ENCODE measurements around the gene XRCC5. TPM values are rescaled to one million over a fixed set of nuclear protein-coding genes. Genes with fewer than 3 reads are reported as not detected.

The XRCC5 gene
- total and polyA plus RNA-seq, 2 donors (not counting 1 experiment from before 2014, with no cell fraction given): 45.5 to 198 TPM

- Histone ChIP-seq H3K27me3 (replicated peaks in 1 of 4; ENCODE audit: control extremely low read depth in 1 of 4, control insufficient read depth in 3 of 4, insufficient read depth in 4 of 4, low read length in 3 of 4) (no peaks in the 10 kb centered on the region), H3K4me3 (ENCODE audit: control extremely low read depth in 1 of 5, extremely low read depth in 1 of 5, insufficient read depth in 1 of 5, low read depth in 2 of 5, low read length in 4 of 5) (no peak overlapping the region), H3K9me3 (ENCODE audit: control extremely low read depth in 1 of 3, control insufficient read depth in 2 of 3, insufficient read depth in 1 of 3, low read length in 2 of 3) (no peaks in the 10 kb centered on the region), H3K4me2 (replicated peaks; ENCODE audit: low read depth, low read length, poor library complexity, severe bottlenecking) (no peak overlapping the region), H3K9ac (ENCODE audit: low read length) (no peak overlapping the region), H3K4me1 (ENCODE audit: control insufficient read depth in 2 of 2, insufficient read depth in 2 of 2, low read length in 2 of 2) (no peaks in the 10 kb centered on the region), H3K79me2 (ENCODE audit: control insufficient read depth, insufficient read depth, low read length) (peaks cover 5% of the 10 kb centered on the region), H3K27ac (ENCODE audit: low read length in 2 of 2) (no peak overlapping the region), H2AFZ (ENCODE audit: insufficient read depth, low read depth, low read length, poor library complexity, severe bottlenecking) (no peak overlapping the region), H4K20me1 (ENCODE audit: control insufficient read depth, insufficient read depth, low read length, poor library complexity, severe bottlenecking) (no peaks in the 10 kb centered on the region), H3K36me3 (replicated peaks in 1 of 2; ENCODE audit: control extremely low read depth in 1 of 2, control insufficient read depth in 1 of 2, extremely low read depth in 1 of 2, insufficient read depth in 2 of 2, low read length in 1 of 2) (peaks cover 0 to 8% of the 10 kb centered on the region in 2 experiments)
- no peak for TF ChIP-seq EZH2 (IDR thresholded peaks at IDR 0.05; ENCODE audit: borderline replicate concordance, insufficient read depth, low read depth, low read length, poor library complexity, severe bottlenecking)
- TF ChIP-seq CTCF (IDR thresholded peaks at IDR 0.05): no peak
- Mint-ChIP-seq H3K4me1 (no peaks in the 10 kb centered on the region), H3K27ac (no peak overlapping the region), H3K27me3 (no peaks in the 10 kb centered on the region), H3K4me3 (no peak overlapping the region), H3K9me3 (ENCODE audit: insufficient read depth) (no peaks in the 10 kb centered on the region)
- intact Hi-C loops (cut with micrococcal nuclease): no loop called here
- no peak for DNase-seq
- CTCF ChIA-PET: no interaction called here
- POLR2A ChIA-PET: no interaction called here
- no peak for ATAC-seq (ENCODE audit: low read depth)
- WGBS (ENCODE audit: insufficient coverage): no CpG with 5 or more reads among the region's 1 CpG
Measured at GRCh38 chr2:216103213-216103612, 5.9 kb upstream of the XRCC5 start.

GRCh38 chr2:216104691-216105090, 4.5 kb upstream of the XRCC5 start:
- Mint-ChIP-seq H3K4me1 (peaks cover 10% of the 10 kb centered on the region), H3K27ac (no peak overlapping the region), H3K9me3 (ENCODE audit: insufficient read depth) (no peaks in the 10 kb centered on the region), H3K27me3 (peaks cover 3% of the 10 kb centered on the region), H3K4me3 (no peak overlapping the region)
- POLR2A ChIA-PET: no interaction called here
- CTCF ChIA-PET: no interaction called here
- no peak overlapping the region for H3K27ac ChIP-seq (ENCODE audit: low read length in 2 of 2)
- H3K9ac ChIP-seq (ENCODE audit: low read length): no peak overlapping the region
- H3K9me3 ChIP-seq (ENCODE audit: control extremely low read depth in 1 of 3, control insufficient read depth in 2 of 3, insufficient read depth in 1 of 3, low read length in 2 of 3): no peaks in the 10 kb centered on the region
- no peak overlapping the region for H3K4me3 ChIP-seq (ENCODE audit: control extremely low read depth in 1 of 5, extremely low read depth in 1 of 5, insufficient read depth in 1 of 5, low read depth in 2 of 5, low read length in 4 of 5)
- intact Hi-C loops (cut with micrococcal nuclease): no loop called here
- TF ChIP-seq CTCF (IDR thresholded peaks at IDR 0.05): no peak
- TF ChIP-seq EZH2 (IDR thresholded peaks at IDR 0.05; ENCODE audit: borderline replicate concordance, insufficient read depth, low read depth, low read length, poor library complexity, severe bottlenecking): no peak
- DNase-seq (no peak), ATAC-seq (ENCODE audit: low read depth) (no peak)
- H4K20me1 ChIP-seq (ENCODE audit: control insufficient read depth, insufficient read depth, low read length, poor library complexity, severe bottlenecking): no peaks in the 10 kb centered on the region
- no peak overlapping the region for H2AFZ ChIP-seq (ENCODE audit: insufficient read depth, low read depth, low read length, poor library complexity, severe bottlenecking)
- H3K4me2 ChIP-seq (replicated peaks; ENCODE audit: low read depth, low read length, poor library complexity, severe bottlenecking): no peak overlapping the region
- H3K27me3 ChIP-seq (replicated peaks in 1 of 4; ENCODE audit: control extremely low read depth in 1 of 4, control insufficient read depth in 3 of 4, insufficient read depth in 4 of 4, low read length in 3 of 4): no peaks in the 10 kb centered on the region
- no CpG with 5 or more reads among the region's 3 CpGs for WGBS (ENCODE audit: insufficient coverage)
- H3K36me3 ChIP-seq (replicated peaks in 1 of 2; ENCODE audit: control extremely low read depth in 1 of 2, control insufficient read depth in 1 of 2, extremely low read depth in 1 of 2, insufficient read depth in 2 of 2, low read length in 1 of 2): peaks cover 0 to 8% of the 10 kb centered on the region in 2 experiments
- H3K79me2 ChIP-seq (ENCODE audit: control insufficient read depth, insufficient read depth, low read length): peaks cover 6% of the 10 kb centered on the region
- H3K4me1 ChIP-seq (ENCODE audit: control insufficient read depth in 2 of 2, insufficient read depth in 2 of 2, low read length in 2 of 2): peaks cover 4% of the 10 kb centered on the region in 2 donors
